D721Med (cell line): ENCODE measurements around the gene PPARGC1A.

Experiments
- DNase-seq: peaks from one replicate; pipeline ENCODE4 v3.0.0; 2011; ENCODE audit warnings: low spot score; ENCODE audit not compliant: insufficient read length
- FAIRE-seq: peaks from 2 replicates; lab custom pipeline; 2011; peaks lifted over from hg19 to GRCh38; lab: Jason Lieb, UNC
- CTCF ChIP-seq: IDR thresholded peaks from 2 replicates; pipeline ENCODE4 v1.5.1; 2012; ENCODE audit warnings: mild to moderate bottlenecking, control low read depth; ENCODE audit not compliant: insufficient read depth; ENCODE audit errors: missing control alignments

PPARGC1A gene

GRCh38 chr4:23762551-23762950, 127.3 kb downstream of the PPARGC1A start:
- DNase-seq = no peak
- no peak for TF ChIP-seq CTCF
- FAIRE-seq = no peak

GRCh38 chr4:23759066-23759465, 130.8 kb downstream of the PPARGC1A start:
- FAIRE-seq = no peak

GRCh38 chr4:23754688-23755087, 135.2 kb downstream of the PPARGC1A start:
- DNase-seq (no peak), FAIRE-seq (no peak)
- TF ChIP-seq CTCF = no peak

More at GRCh38 chr4:23759066-23759465, 130.8 kb downstream of the PPARGC1A start:
- no peak for TF ChIP-seq CTCF
- no peak for DNase-seq

- FAIRE-seq (no peak), DNase-seq (no peak)
- TF ChIP-seq CTCF = no peak
Measured at GRCh38 chr4:23750125-23750524, 139.7 kb downstream of the PPARGC1A start.

- no peak for TF ChIP-seq CTCF
- no peak for FAIRE-seq
- DNase-seq = no peak
Measured at GRCh38 chr4:23747281-23747735, 142.5 kb downstream of the PPARGC1A start.

GRCh38 chr4:23746672-23747071, 143.2 kb downstream of the PPARGC1A start:
- DNase-seq = no peak
- no peak for TF ChIP-seq CTCF
- no peak for FAIRE-seq

- DNase-seq = no peak
- no peak for FAIRE-seq
- no peak for TF ChIP-seq CTCF
Measured at GRCh38 chr4:23746027-23746426, 143.8 kb downstream of the PPARGC1A start.
